ENCODE results near the gene PGGHG.

PGGHG gene

GRCh38 chr11:342328-342727 lies 53.4 kb downstream of the PGGHG start:
- no peak for DNase-seq (ENCODE audit: low read depth, low spot score)
- H3K27ac ChIP-seq, result no peak overlapping the region

DNA sequence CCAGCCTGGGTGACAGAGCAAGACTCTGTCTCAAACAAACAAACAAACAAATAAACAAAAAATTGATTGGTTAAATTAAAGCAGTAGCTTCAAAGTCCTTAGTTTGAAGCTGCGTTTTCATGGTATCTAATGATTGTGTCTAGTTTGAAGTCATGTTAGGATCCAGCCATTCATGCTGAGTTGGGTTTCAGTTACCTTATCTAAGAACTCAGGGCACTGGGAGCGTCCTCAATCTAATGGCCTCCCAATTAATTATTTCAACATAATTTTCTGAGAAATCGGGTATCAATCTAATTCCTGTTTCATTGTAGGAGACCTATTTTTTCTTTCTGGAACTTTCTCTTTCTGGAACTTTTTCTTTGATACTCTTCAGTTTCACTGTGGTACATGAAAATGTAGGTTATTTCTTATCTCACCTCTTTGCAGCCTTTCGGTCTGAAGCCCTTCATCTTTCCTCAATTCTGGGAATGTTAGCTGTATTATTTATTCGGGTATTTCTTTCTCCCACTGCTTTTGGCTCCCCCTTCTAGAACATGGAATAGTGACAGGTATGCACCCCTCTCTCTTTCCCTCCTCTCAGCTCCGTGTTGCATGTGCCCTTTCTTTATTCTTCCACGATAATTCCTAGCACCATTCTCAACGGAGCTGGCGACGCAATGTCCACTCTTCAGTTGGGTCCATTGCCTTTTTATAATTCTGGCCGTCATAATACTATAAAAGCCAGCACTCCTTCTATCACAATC lies 56.1 kb downstream of the PGGHG start:
- H3K27ac ChIP-seq, result no peak overlapping the region
- no peak for DNase-seq (ENCODE audit: low read depth, low spot score)

All from epithelial cell of prostate (primary cell).